AG08396 (cell line): ENCODE data around the gene ERF.

Experiments
- DNase-seq: peaks from one replicate; pipeline ENCODE4 v3.0.0; 2012; ENCODE audit warnings: low spot score, mixed read lengths

Gene ERF

GRCh38 chr19:42214810-42215485 is 40.0 kb downstream of the ERF start:
- no peak for DNase-seq

- DNase-seq, result no peak
Observed at GRCh38 chr19:42212886-42213285, 42.0 kb downstream of the ERF start.

GRCh38 chr19:42208612-42209011 is 46.3 kb downstream of the ERF start:
- no peak for DNase-seq

- DNase-seq, result peak; percentile 90
Observed at GRCh38 chr19:42207767-42208271, 47.1 kb downstream of the ERF start.

- DNase-seq, result peak; percentile 73
Observed at GRCh38 chr19:42206871-42207755, 47.8 kb downstream of the ERF start.

DNA sequence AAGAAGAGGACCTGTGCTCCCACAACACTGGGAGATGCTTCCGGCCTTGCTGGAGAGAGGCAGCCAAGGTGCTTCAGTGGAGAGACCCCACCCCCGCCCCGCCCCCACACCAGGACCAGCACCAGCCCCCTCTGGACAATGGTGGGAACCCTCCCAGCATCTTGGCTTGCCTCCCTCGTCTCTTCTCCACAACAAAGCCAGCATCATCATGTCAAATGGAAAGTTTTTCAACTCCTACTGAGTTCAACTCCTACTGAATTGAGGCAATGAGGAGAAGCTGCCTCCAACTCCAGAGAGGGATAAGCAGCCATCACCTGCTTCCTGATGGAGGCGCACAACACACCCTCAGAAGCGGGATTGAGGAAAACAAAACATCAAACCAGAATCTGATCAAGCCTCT is 50.3 kb downstream of the ERF start:
- no peak for DNase-seq

DNA sequence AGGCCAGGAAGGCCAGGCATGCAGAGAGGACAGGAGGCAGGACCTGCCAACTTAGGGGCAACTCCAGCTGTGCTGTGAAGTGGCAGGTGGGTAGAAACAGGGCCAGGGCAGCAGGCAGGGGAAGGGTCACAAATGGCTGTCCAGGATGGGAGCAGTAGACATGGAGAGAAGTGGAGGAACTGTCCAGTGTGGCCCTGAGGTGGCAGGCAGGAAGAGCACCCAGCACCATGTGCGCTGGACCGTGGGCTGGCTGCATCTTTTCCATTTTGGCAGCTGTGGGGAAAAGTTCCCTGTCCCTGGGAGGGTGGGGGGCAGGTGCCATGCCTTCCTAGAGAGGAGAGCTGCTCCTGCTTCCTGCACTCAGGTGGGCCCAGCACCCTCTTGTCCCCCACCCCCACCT is 51.2 kb downstream of the ERF start:
- DNase-seq, result no peak

GRCh38 chr19:42202290-42202880 is 52.5 kb downstream of the ERF start:
- DNase-seq, result no peak

- no peak for DNase-seq
Observed at GRCh38 chr19:42201489-42202289, 53.2 kb downstream of the ERF start.

- DNase-seq, result no peak
Observed at GRCh38 chr19:42200116-42200715, 54.7 kb downstream of the ERF start.

- DNase-seq, result no peak
Observed at GRCh38 chr19:42199440-42200115, 55.4 kb downstream of the ERF start.

DNA sequence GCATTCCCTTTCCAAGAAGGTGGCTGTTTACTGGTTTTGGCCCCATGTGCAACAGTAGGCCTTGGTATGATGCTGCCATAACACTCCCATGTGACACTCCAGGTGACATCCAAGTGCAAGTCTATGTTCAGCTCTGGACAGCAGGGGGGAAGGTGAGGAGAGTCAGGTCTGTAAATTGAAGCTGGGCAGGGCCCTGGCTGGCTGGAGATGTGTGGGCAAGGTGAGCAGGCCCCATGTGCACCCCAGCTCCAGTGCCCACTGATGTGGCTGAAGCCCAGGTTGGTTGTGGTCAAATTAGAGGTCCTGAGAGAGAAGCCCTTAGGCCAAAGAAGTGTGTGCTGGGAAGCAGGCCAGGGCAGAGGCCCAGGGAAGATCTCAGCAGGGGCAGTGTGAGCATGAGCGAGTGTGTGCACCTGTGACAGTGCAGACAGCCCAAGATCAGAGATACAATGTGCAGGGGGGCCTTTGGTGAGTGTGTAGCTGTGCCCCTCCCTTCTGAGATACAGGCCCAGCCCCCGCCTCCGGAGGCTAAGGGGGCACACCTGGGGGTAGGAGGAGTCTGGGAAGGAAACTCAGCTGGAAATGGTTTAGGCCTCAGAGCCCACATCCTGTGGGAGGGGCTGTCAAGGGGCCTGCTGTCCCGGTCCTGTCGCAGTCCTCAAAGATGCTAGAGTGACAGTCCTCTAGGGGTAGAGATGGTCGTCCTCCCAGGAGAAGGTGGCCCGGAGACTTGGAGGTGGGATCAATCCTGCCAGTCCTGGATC is 56.1 kb downstream of the ERF start:
- DNase-seq, result no peak
